Astrocyte (in vitro differentiated cells and primary cell): ENCODE results near the gene CSTF2T.

Experiments used
- CTCF ChIP-seq: IDR thresholded peaks from 2 replicates; pipeline ENCODE4 v1.5.1; 2011; ENCODE audit warnings: low read depth, mild to moderate bottlenecking, inconsistent platforms, low read length, moderate library complexity; ENCODE audit not compliant: insufficient read depth
- EZH2 ChIP-seq: IDR thresholded peaks from 2 replicates; pipeline ENCODE4 v1.6.1; 2012; ENCODE audit warnings: mild to moderate bottlenecking, low read length, inconsistent platforms; ENCODE audit not compliant: insufficient read depth

DNA sequence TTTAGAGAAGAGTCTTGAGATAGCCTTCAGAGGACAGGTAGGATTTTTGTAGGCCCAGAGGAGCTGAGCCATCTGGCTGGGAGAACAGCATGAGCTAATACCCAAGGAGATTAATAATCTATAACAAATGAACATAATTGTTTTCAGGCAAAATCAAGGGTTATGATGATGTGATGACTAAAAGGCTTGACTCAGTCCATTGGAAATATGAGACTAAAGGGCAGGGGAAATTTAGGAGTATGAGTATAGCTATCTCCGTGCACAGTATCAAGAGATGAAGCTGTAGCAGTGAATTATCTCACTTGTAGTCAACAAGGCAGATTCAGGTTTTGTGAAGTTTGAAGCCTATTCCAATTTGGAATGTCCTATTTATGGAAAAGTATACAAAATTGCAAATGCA is 40.1 kb downstream of the CSTF2T start:
- no peak for TF ChIP-seq CTCF
- TF ChIP-seq EZH2 = no peak
